ENCODE data around the gene LRRC61.
"Not testable (repeated sequence)": the region's sequence is repeated elsewhere in the genome, so short reads cannot be mapped to it uniquely, and the experiment has no call there.

- TF ChIP-seq POLR2A (IDR thresholded peaks at IDR 0.05): not testable (repeated sequence)
- peak; percentile 40 to 57 (median 42) for TF ChIP-seq CTCF (IDR thresholded peaks at IDR 0.05)
Measured at GRCh38 chr7:150285849-150286754, 37.1 kb upstream of the LRRC61 start.
